Fibroblast of upper back skin (primary cell): Measurements from ENCODE around the gene ACCSL.

Experiments
- DNase-seq: peaks from one replicate; pipeline ENCODE4 v3.0.0-alpha.2; 2013

ACCSL gene

DNA sequence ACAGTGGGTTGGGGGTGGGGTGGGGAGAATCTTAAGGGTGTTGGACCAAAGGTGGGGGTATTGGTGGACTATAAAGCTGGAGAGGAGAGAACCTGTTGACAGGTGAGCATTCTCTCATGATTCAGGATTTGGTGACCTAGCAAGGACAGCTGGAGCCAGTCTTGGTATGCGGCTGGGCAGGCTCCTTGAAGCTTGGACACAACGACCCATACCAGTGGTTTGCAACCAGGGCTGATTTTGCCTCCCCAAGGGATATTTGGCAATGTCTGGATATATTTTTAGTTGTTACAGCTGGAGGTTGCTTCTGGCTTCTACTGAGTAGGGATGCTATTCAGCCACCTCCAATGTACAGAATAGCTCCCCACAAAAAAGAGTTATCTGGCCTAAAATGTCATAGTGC lies 53.3 kb downstream of the ACCSL start:
- DNase-seq = no peak

DNA sequence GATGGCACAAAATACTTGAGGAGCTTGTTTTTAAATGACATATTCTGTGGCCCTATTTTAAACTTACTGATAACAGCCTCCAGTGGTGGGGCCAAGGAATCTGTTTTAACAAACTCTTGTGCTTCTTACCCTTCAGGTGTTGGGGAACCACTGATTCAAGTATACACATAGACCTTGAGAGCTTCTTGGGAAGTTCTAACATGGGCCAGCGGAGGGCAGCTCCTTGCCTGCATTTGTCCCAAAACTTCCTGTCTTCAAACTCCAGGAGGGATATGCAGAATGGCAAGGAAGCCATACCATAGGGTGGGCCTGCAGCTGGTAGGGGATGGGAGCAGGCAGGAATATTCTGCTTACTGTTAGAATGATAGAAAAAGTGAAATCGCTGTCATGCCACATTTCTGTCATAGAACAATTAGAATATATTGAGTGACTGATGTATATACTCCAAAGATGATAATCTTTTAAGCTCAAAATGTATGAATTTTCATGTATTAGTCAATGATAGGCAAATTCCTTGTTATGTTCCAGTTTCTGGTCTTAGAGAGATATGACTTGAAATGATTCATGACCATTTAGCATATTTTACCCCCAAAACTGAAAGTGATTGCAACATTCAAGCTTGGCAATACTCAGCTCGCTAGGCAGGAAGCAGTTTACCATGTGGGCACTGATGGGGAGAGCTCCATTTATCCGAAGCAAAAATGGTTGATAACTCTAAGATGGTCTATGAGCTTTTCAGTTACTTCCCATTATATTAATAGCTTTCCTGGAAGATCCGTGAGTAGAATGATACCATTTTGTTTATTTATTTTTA lies 56.9 kb downstream of the ACCSL start:
- no peak for DNase-seq

- no peak for DNase-seq
These were observed 60.5 kb downstream of the ACCSL start for GRCh38 chr11:44108260-44108659.
